ENCODE data around the gene POLR3E.
A peak's percentile ranks its signal among the peaks of the same experiment; 100 is the strongest.

POLR3E gene, protein sequence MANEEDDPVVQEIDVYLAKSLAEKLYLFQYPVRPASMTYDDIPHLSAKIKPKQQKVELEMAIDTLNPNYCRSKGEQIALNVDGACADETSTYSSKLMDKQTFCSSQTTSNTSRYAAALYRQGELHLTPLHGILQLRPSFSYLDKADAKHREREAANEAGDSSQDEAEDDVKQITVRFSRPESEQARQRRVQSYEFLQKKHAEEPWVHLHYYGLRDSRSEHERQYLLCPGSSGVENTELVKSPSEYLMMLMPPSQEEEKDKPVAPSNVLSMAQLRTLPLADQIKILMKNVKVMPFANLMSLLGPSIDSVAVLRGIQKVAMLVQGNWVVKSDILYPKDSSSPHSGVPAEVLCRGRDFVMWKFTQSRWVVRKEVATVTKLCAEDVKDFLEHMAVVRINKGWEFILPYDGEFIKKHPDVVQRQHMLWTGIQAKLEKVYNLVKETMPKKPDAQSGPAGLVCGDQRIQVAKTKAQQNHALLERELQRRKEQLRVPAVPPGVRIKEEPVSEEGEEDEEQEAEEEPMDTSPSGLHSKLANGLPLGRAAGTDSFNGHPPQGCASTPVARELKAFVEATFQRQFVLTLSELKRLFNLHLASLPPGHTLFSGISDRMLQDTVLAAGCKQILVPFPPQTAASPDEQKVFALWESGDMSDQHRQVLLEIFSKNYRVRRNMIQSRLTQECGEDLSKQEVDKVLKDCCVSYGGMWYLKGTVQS

DNA sequence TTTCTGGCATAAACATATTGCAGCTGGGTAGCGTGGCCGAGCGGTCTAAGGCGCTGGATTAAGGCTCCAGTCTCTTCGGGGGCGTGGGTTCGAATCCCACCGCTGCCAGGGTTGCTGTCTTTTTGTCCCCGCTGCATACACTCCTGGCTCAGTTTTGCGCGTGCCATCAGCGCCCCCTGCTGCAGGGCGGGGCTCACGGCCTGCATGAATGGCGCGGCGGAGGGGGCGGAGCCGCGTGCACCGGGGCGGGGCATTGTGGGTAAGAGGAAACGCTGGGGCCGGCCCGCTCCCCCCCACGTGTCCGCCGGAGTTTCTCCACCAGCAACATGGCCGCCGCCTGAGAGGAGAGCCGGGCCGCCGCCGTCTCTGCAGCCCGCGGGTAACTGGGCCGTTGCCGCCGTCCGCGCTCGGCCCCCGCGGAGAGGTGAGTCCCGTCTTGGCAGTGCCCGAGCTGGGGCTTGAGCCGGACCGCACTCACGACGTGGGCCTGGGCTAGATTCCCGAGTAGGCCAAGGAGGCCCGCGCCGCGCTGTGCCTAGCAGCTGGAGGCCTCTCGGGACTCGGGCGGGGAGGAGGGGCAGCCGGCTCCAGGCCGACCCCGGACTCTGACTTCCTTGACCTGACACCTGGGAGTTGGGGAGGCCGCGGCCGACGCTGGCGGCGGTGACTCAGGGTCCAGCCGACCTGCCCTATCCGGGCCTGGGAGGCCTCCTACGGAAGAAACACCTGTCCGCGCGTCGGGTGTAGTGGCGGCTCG is at the start of gene POLR3E:
Gene POLR3E, plus strand, starts transcription at position 296 of the 757 bp plus-strand sequence. CDS start 5,560 bp downstream, outside the sequence.
- peak; percentile 98 for DNase-seq (ENCODE audit: low spot score)

GRCh38 chr16:22250522-22250921 is 46.7 kb upstream of the POLR3E start:
- no peak for DNase-seq (ENCODE audit: low spot score)

- DNase-seq (ENCODE audit: low spot score) = no peak
Measured at GRCh38 chr16:22252317-22252716, 44.9 kb upstream of the POLR3E start.

- DNase-seq (ENCODE audit: low spot score) = no peak
Measured at GRCh38 chr16:22253272-22253671, 43.9 kb upstream of the POLR3E start.

DNA sequence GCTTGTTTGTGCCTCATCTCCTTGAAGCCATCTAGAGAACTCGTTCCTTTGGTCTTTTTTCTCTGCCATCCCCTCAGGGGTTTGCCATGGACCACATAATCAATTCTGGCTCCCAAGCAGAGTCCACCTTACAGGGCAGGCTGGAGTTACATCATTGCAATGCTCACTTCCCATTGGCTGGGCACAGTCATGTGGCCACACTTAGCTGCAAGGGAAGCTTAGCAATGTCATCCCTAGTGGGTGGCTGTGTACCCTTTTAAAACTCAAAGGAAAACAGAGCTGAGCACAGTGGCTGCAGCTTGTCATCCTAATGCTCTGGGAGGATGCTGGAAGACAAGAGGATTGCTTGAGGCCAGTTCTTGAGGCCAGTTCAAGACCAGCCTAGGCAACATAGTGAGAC is 41.9 kb upstream of the POLR3E start:
- DNase-seq (ENCODE audit: low spot score) = no peak

- DNase-seq (ENCODE audit: low spot score) = no peak
Measured at GRCh38 chr16:22257440-22257839, 39.8 kb upstream of the POLR3E start.

- DNase-seq (ENCODE audit: low spot score) = no peak
Measured at GRCh38 chr16:22260490-22260889, 36.7 kb upstream of the POLR3E start.

- DNase-seq (ENCODE audit: low spot score) = no peak
Measured at GRCh38 chr16:22262460-22262859, 34.7 kb upstream of the POLR3E start.

GRCh38 chr16:22264786-22265185 is 32.4 kb upstream of the POLR3E start:
- no peak for DNase-seq (ENCODE audit: low spot score)

DNA sequence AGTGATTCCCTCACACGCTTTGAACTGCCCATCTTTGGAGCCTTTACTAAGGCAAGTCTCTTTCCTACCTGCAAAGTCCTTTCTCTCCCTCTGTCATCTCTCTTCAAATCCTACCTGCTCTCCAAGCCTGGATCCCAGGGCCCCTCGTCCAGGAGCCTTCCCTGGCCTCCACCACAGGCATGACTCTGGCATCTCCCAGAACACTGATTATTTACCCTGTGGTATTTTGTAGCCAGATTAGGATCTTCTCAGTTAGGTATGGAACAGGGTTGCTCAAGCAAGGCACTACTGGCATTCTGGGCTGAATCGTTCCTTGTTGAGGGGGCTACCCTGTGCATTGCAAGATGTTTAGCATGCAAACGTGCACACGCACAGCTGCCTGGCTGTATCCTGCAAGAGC is 31.9 kb upstream of the POLR3E start:
- DNase-seq (ENCODE audit: low spot score) = no peak

- DNase-seq (ENCODE audit: low spot score) = no peak
Measured at GRCh38 chr16:22266546-22266945, 30.7 kb upstream of the POLR3E start.

- DNase-seq (ENCODE audit: low spot score) = no peak
Measured at GRCh38 chr16:22267764-22268163, 29.4 kb upstream of the POLR3E start.

DNA sequence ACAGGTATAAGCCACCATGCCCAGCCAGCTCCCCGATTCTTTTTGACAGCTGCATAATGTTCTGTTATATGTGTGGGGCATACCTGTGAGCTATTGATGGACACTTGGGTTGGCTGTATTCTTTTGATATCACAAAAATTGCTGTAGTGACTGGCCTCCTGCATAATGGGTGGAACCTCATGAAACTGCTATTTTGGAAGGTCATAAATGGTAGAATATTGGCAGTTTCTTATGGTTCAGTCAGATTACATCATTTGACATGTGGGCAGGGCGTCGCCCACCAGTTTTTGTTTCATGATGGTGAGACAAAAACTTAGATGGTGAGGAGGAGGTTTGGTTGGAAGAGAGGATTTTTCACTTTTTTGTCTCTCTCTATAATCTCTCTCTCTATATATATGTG is 26.7 kb upstream of the POLR3E start:
- no peak for DNase-seq (ENCODE audit: low spot score)

DNA sequence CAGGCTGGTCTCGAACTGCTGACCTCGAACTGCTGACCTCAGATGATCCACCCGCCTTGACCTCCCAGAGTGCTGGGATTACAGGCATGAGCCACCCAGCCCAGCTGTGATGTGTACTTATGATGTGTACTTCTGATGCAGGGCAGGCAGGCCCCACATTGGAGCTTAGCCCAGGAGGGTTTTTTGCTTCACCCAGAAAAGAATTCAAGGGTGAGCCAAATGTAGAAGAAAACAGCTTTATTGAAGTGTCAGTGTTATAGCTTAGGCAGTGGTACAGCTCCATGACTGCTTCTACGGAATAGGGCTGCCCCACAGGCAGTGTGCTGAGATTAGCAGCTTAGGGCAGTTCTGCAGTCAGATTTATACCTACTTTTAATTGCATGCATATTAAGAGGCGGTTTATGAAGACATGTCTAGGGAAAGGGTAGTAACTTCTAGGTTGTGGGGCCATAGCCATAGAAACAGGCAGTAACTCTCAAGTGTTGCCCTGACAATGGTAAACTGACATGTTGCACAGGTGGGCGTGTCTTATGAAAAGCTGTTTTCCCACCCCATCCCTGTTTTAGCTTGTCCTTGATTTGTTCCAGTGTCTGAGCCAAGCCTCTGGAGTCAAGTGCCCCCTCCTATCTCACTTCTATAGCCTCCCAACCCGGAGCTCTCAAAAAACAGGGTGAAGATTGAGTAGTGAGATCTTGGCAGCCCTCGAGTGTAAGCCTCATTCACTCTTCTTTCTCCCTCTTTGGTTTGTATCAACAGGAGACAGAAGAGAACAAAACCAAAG is 24.1 kb upstream of the POLR3E start:
- DNase-seq (ENCODE audit: low spot score) = no peak

- DNase-seq (ENCODE audit: low spot score) = no peak
Measured at GRCh38 chr16:22274916-22275315, 22.3 kb upstream of the POLR3E start.

DNA sequence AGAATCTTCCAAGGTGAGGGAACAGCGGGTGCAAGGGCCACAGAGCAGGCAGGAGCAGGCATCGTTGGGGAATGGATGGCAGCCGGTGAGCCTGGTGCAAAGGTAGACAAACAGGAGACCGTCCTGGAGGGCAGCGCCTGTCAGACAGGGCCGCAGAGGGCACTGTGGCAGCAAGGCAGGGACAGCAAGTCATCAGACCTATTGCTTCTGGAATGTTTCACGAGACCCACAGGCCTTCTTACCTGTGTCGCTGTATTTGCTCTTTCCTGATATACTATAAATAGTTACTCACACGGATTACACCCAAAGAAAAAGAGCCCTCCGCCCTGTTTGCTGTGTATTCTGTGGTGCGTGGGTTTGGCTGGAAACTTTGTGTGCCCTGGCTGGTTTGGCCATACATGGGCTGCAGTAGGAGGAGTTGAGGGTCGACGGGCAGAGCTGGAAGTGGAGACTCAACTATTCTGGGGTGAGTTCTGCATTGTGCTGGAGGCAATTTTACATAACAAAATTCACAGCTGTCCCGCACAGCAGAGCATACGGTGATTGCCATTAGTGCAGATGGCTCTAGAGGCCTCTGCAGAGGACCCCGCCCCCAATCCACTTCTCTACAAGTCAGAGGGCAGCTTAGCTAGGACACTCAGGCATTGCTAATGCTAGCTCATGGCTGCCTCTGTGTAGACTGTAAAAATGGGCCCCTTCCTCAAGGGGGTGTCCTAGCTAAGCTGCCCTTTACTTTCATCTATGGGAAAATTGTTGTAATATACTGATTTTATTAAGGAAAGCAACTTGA is 18.6 kb upstream of the POLR3E start:
- DNase-seq (ENCODE audit: low spot score) = no peak

DNA sequence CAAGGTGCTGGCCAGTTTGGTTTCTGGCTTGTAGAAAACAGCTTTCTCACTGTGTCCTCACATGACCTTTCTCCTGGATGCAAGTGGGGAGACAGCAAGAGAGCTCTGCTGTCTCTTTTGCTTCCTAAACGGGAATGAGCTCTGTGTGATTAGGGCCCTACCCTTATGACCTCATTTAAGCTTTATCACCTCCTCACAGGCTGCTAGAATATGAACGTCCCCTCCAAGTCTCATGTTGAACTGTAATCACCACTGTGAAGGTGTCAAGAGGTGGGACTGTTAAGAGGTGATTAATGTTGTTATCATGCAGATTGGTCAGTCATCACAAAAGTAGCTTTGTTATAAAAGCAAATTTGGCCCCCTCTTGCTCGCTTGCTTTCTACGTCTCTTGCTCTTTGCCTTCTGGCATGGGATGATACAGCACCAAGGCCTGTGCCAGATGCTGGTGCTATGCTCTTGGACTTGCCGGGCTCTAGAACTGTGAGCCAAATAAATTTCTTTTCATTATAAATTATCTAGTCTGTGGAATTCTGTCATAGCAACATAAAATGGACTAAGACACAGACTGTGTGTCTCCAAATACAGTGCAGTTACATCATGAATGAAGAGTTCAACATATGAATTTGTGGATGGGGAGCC is 14.8 kb upstream of the POLR3E start:
- DNase-seq (ENCODE audit: low spot score) = no peak

DNA sequence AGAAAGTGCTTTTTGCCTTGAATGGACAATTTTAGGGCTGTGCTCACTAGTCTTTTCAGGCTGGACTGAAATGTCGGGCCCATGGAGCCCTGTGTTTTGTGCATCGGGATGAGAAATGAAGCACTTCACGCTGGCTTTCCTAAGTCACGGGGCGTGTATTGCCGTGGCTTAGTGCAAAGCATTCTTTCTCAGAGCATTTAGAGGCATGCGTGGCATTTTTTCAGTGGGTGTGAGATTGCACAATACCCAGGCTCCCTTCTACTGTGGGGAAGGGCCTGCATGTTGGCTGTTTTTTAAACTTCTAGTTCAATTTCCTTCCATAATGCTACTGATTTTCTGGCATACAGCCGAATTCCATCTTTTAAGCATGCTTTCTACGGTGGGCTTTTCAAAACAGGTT is 12.6 kb upstream of the POLR3E start:
- no peak for DNase-seq (ENCODE audit: low spot score)

- DNase-seq (ENCODE audit: low spot score) = no peak
Measured at GRCh38 chr16:22285080-22285479, 12.1 kb upstream of the POLR3E start.

DNA sequence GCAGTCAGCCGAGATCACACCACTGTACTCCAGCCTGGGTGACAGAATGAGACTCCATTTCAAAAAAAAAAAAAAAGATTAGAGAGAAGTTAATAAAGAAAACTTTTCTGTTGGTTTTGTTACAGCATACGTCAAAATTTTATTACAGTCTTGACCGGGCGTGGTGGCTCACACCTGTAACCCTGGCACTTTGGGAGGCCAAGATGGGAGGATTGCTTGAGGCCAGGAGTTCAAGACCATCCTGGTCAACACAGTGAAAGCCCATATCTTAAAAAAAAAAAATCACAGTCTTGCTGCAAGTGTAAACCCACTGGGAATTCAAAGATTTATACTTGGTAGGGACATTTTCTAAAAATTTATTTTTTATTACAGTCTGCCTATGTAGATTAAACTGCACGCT is 6.2 kb upstream of the POLR3E start:
- no peak for DNase-seq (ENCODE audit: low spot score)

GRCh38 chr16:22291860-22292318 is 5.3 kb upstream of the POLR3E start:
- DNase-seq (ENCODE audit: low spot score) = no peak

Measured in globus pallidus (tissue), 1 donor.